GM12878 (cell line): ENCODE data around the gene SIM2. TPM values are rescaled to one million over a fixed set of nuclear protein-coding genes. Genes with fewer than 3 reads are reported as not detected.

Source experiments
- ATAC-seq: fragments of 200-7000 bp; cut with Tn5 transposase; 3 replicates; pipeline ENCODE4 v1.9.1; 2020; ENCODE audit warnings: mild to moderate bottlenecking, moderate library complexity
- BruUV-seq: library from RNA; stranded (reverse); fragments of 400-500 nt; replicated peaks from 2 replicates; lab custom pipeline; 2021; lab: Mats Ljungman, UMichigan
- CTCF ChIA-PET: fragments of 300-600 bp; sonication (Branson Sonifier 250); formaldehyde crosslinking; extraction: SDS; loops from one replicate; lab custom pipeline; 2021; ENCODE audit warnings: inconsistent platforms; lab: Yijun Ruan, JAX
- POLR2A ChIA-PET: fragments of 350-600 bp; formaldehyde crosslinking; extraction: SDS; loops from one replicate; lab custom pipeline; 2021; ENCODE audit warnings: inconsistent platforms; lab: Charles Lee
- RAD21 ChIA-PET: fragments of 300-600 bp; sonication (Branson Sonifier 250); formaldehyde crosslinking; loops from one replicate; lab custom pipeline; 2023; ENCODE audit warnings: antibody characterized with exemption; ENCODE audit not compliant: unreplicated experiment; lab: Charles Lee
- SMC1A ChIA-PET: fragments of 300-600 bp; sonication (Branson Sonifier 250); formaldehyde crosslinking; loops from one replicate; lab custom pipeline; 2023; ENCODE audit not compliant: unreplicated experiment, uncharacterized antibody; lab: Charles Lee
- DNase-seq: peaks from one replicate; pipeline ENCODE4 v3.0.0-alpha.2; 2011; ENCODE audit warnings: low read depth, low spot score
- FAIRE-seq: peaks from 3 replicates; lab custom pipeline; 2011; peaks lifted over from hg19 to GRCh38; lab: Jason Lieb, UNC
- H2AFZ ChIP-seq: 2 replicates; pipeline ENCODE4 v1.6.0; 2011; ENCODE audit warnings: low read depth, low read length, control low read depth; ENCODE audit not compliant: control insufficient read depth
- H3K27ac ChIP-seq: 2 replicates; pipeline ENCODE4 v1.5.1; 2011; ENCODE audit warnings: control low read depth; ENCODE audit not compliant: control insufficient read depth, insufficient read depth
- H3K27me3 ChIP-seq, 2 experiments: replicated peaks in 1 of 2; 2 replicates each; pipeline versions ENCODE4 v1.6.0 to v1.6.1; 2011; ENCODE audit warnings: low read length in 1 of 2; ENCODE audit not compliant: control insufficient read depth in 2 of 2, insufficient read depth in 2 of 2
- H3K36me3 ChIP-seq, 2 experiments: 2 replicates each; pipeline ENCODE4 v1.5.1; 2011; ENCODE audit warnings: low read length in 1 of 2; ENCODE audit not compliant: control insufficient read depth in 2 of 2, insufficient read depth in 2 of 2
- H3K4me1 ChIP-seq: 2 replicates; pipeline ENCODE4 v1.6.1; 2011; ENCODE audit warnings: mild to moderate bottlenecking, low read length, moderate library complexity, mixed read lengths; ENCODE audit not compliant: control insufficient read depth, insufficient read depth
- H3K4me2 ChIP-seq: 2 replicates; pipeline ENCODE4 v1.6.0; 2011; ENCODE audit warnings: control low read depth; ENCODE audit not compliant: control insufficient read depth, insufficient read depth
- H3K4me3 ChIP-seq: fragments of 200-600 bp; sonication (generic); 2 replicates; pipeline ENCODE4 v1.5.1; 2016
- H3K79me2 ChIP-seq: 2 replicates; pipeline ENCODE4 v1.6.0; 2011; ENCODE audit warnings: low read length; ENCODE audit not compliant: control insufficient read depth, insufficient read depth
- H3K9ac ChIP-seq: 2 replicates; pipeline ENCODE4 v1.8.0; 2011; ENCODE audit warnings: low read length, control low read depth, mixed read lengths; ENCODE audit not compliant: control insufficient read depth, insufficient read depth
- H3K9me3 ChIP-seq: replicated peaks from 3 replicates; pipeline ENCODE4 v1.5.1; 2011; ENCODE audit warnings: mild to moderate bottlenecking, low read length; ENCODE audit not compliant: control insufficient read depth, insufficient read depth
- H4K20me1 ChIP-seq: 2 replicates; pipeline ENCODE4 v1.6.0; 2011; ENCODE audit not compliant: control insufficient read depth, insufficient read depth
- CBX5 ChIP-seq: sonication (generic); IDR thresholded peaks from 2 replicates; pipeline ENCODE4 v1.6.1; 2016; ENCODE audit warnings: low read depth, moderate library complexity, mild to moderate bottlenecking, inconsistent platforms
- DPF2 ChIP-seq: fragments of 450-650 bp; IDR thresholded peaks from 2 replicates; pipeline ENCODE4 v1.6.1; 2017; ENCODE audit warnings: mild to moderate bottlenecking
- ETV6 ChIP-seq, 2 experiments: fragments of 450-650 bp in 1 of 2; IDR thresholded peaks in 1 of 2; conservative IDR thresholded peaks in 1 of 2; 2 replicates each; pipeline ENCODE4 v1.6.1; 2014; ENCODE audit warnings: antibody characterized with exemption in 1 of 2, borderline replicate concordance in 1 of 2, low read depth in 1 of 2, mild to moderate bottlenecking in 1 of 2, moderate library complexity in 1 of 2
- EZH2 ChIP-seq: IDR thresholded peaks from 2 replicates; pipeline ENCODE4 v1.6.1; 2012; ENCODE audit warnings: low read depth, mild to moderate bottlenecking, control low read depth, inconsistent platforms, low read length, borderline replicate concordance; ENCODE audit not compliant: control insufficient read depth
- HDAC6 ChIP-seq: fragments of 200-600 bp; sonication (generic); IDR thresholded peaks from one replicate; pipeline ENCODE4 v1.8.0; 2017; ENCODE audit warnings: antibody characterized with exemption; ENCODE audit not compliant: unreplicated experiment
- PAX8 ChIP-seq: fragments of 450-650 bp; IDR thresholded peaks from 2 replicates; pipeline ENCODE4 v1.6.1; 2017; ENCODE audit warnings: mild to moderate bottlenecking, moderate library complexity
- POU2F2 ChIP-seq: IDR thresholded peaks from 3 replicates; pipeline ENCODE4 v1.6.1; 2011; ENCODE audit warnings: low read depth, mild to moderate bottlenecking, low read length, borderline replicate concordance
- RB1 ChIP-seq: fragments of 450-650 bp; formaldehyde crosslinking; IDR thresholded peaks from 2 replicates; pipeline ENCODE4 v1.6.1; 2017; ENCODE audit warnings: mild to moderate bottlenecking, borderline replicate concordance
- STAT3 ChIP-seq: IDR thresholded peaks from 2 replicates; pipeline ENCODE4 v1.6.1; 2011; ENCODE audit warnings: low read depth, low read length, improper control_type of control experiment
- ZNF217 ChIP-seq: fragments of 450-650 bp; IDR thresholded peaks from 2 replicates; pipeline ENCODE4 v1.6.1; 2017; ENCODE audit warnings: antibody characterized with exemption, mild to moderate bottlenecking
- WGBS: methylation state at CpG from one replicate; pipeline ENCODE4 v1.1.6; 2016; ENCODE audit warnings: low lambda C conversion rate; ENCODE audit not compliant: insufficient replicate concordance, insufficient coverage; ENCODE audit errors: missing lambda C conversion rate; 5-methylcytosine and 5-hydroxymethylcytosine counted together
- in situ Hi-C: fragments of 300-500 bp; cut with MboI; formaldehyde crosslinking; loops from 9 replicates; pipeline ENCODE4 v1.14.3; 2018; ENCODE audit warnings: mixed read lengths
- intact Hi-C: fragments of 100-400 bp; cut with micrococcal nuclease; formaldehyde crosslinking; loops from one replicate; pipeline ENCODE4 v1.14.2; 2022; ENCODE audit not compliant: unreplicated experiment
- polyA plus RNA-seq, 11 experiments: library from polyadenylated mRNA; depleted of rRNA in 4 of 11; unstranded in 6 of 11; stranded (reverse) in 5 of 11; fragments of >200 nt; fragmentation: Nextera tagmentation in 4 of 11; fragmentation: Illumina TruSeq in 1 of 11; extraction: Ambion mirVana in 4 of 11; extraction: Trizol in 1 of 11; gene quantifications; 1 replicate in 1 of 11; 2 replicates in 10 of 11; pipeline versions ENCODE4 v1.2.1 to v1.2.3, GENCODE V29; 2011 to 2016; ENCODE audit warnings: inconsistent platforms in 2 of 11, missing spikeins in 2 of 11, low read depth in 1 of 11
- total RNA-seq, 4 experiments: library from RNA; depleted of rRNA in 3 of 4; stranded (reverse); fragments of >200 nt in 3 of 4; fragmentation: Illumina TruSeq in 1 of 4; extraction: Trizol in 1 of 4; gene quantifications; 2 replicates each; pipeline versions ENCODE4 v1.2.1 to v1.2.3, GENCODE V29; 2013 to 2021
- TF ChIP-seq, protein P1 (sequence below): IDR thresholded peaks from 2 replicates; pipeline ENCODE4 v1.6.1; 2012; ENCODE audit warnings: low read depth, low read length, improper control_type of control experiment
- TF ChIP-seq, protein P2 (sequence below): fragments of 450-650 bp; formaldehyde crosslinking; IDR thresholded peaks from 2 replicates; pipeline ENCODE4 v1.4.0; 2020; ENCODE audit warnings: mild to moderate bottlenecking, moderate library complexity
- TF ChIP-seq, protein P3 (sequence below): IDR thresholded peaks from 2 replicates; pipeline ENCODE4 v1.6.1; 2012; ENCODE audit warnings: improper control_type of control experiment, low read depth, low read length; ENCODE audit not compliant: insufficient replicate concordance

SIM2 gene
- total and polyA plus RNA-seq, 10 of the 15 experiments (the other 5 are each of a cell fraction or from before 2014, with no cell fraction given): 0.02 to 0.15 (median 0.05) TPM; not detected in 7

DNA sequence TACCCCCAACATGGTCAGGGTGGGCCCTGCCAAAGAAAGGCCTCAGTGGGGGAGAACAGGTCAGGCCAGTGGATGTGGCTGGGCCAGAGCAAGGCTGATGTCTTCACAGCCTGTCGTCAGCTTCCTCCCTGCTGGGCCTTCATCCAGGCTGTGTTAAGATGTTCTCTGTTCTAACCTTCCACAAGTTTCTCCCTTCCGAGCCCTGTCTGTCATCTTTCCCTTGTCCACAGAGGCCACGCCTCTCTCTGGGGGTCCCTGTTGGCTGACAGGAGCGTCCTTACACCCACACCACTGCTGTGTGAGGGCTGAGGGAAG is 36.2 kb downstream of the SIM2 start:
- H3K4me3 ChIP-seq: no peak overlapping the region
- no peaks in the 10 kb centered on the region for H4K20me1 ChIP-seq
- DNase-seq (no peak), ATAC-seq (no peak), FAIRE-seq (no peak)
- POLR2A ChIA-PET: no interaction called here
- no peaks in the 10 kb centered on the region; a peak in 1 of 4 replicates for H3K27me3 ChIP-seq
- no peak overlapping the region for H2AFZ ChIP-seq
- in situ Hi-C loops: no loop called here
- no peaks in the 10 kb centered on the region for H3K9me3 ChIP-seq
- CTCF ChIA-PET: no interaction called here
- no peak overlapping the region for H3K27ac ChIP-seq
- SMC1A ChIA-PET: no interaction called here
- H3K4me1 ChIP-seq: no peaks in the 10 kb centered on the region
- no peaks in the 10 kb centered on the region for H3K36me3 ChIP-seq
- no peak overlapping the region for H3K4me2 ChIP-seq
- intact Hi-C loops: no loop called here
- no TSS peak for BruUV-seq
- RAD21 ChIA-PET: no interaction called here
- 24% methylated on average over 3 of the region's 4 CpGs for WGBS
- H3K9ac ChIP-seq: no peak overlapping the region
- no peaks in the 10 kb centered on the region for H3K79me2 ChIP-seq
- TF ChIP-seq, protein P1, sequence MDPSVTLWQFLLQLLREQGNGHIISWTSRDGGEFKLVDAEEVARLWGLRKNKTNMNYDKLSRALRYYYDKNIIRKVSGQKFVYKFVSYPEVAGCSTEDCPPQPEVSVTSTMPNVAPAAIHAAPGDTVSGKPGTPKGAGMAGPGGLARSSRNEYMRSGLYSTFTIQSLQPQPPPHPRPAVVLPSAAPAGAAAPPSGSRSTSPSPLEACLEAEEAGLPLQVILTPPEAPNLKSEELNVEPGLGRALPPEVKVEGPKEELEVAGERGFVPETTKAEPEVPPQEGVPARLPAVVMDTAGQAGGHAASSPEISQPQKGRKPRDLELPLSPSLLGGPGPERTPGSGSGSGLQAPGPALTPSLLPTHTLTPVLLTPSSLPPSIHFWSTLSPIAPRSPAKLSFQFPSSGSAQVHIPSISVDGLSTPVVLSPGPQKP: no peak
- no peak for TF ChIP-seq ETV6 (conservative IDR thresholded peaks at IDR 0.05 in 1 of 2, IDR thresholded peaks at IDR 0.05 in 1 of 2; ENCODE audit: borderline replicate concordance in 1 of 2, low read depth in 1 of 2)
- no peak for TF ChIP-seq PAX8
- TF ChIP-seq DPF2: no peak
- no peak for TF ChIP-seq STAT3
- no peak for TF ChIP-seq EZH2
- TF ChIP-seq, protein P2, sequence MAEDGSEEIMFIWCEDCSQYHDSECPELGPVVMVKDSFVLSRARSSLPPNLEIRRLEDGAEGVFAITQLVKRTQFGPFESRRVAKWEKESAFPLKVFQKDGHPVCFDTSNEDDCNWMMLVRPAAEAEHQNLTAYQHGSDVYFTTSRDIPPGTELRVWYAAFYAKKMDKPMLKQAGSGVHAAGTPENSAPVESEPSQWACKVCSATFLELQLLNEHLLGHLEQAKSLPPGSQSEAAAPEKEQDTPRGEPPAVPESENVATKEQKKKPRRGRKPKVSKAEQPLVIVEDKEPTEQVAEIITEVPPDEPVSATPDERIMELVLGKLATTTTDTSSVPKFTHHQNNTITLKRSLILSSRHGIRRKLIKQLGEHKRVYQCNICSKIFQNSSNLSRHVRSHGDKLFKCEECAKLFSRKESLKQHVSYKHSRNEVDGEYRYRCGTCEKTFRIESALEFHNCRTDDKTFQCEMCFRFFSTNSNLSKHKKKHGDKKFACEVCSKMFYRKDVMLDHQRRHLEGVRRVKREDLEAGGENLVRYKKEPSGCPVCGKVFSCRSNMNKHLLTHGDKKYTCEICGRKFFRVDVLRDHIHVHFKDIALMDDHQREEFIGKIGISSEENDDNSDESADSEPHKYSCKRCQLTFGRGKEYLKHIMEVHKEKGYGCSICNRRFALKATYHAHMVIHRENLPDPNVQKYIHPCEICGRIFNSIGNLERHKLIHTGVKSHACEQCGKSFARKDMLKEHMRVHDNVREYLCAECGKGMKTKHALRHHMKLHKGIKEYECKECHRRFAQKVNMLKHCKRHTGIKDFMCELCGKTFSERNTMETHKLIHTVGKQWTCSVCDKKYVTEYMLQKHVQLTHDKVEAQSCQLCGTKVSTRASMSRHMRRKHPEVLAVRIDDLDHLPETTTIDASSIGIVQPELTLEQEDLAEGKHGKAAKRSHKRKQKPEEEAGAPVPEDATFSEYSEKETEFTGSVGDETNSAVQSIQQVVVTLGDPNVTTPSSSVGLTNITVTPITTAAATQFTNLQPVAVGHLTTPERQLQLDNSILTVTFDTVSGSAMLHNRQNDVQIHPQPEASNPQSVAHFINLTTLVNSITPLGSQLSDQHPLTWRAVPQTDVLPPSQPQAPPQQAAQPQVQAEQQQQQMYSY: no peak
- TF ChIP-seq, protein P3, sequence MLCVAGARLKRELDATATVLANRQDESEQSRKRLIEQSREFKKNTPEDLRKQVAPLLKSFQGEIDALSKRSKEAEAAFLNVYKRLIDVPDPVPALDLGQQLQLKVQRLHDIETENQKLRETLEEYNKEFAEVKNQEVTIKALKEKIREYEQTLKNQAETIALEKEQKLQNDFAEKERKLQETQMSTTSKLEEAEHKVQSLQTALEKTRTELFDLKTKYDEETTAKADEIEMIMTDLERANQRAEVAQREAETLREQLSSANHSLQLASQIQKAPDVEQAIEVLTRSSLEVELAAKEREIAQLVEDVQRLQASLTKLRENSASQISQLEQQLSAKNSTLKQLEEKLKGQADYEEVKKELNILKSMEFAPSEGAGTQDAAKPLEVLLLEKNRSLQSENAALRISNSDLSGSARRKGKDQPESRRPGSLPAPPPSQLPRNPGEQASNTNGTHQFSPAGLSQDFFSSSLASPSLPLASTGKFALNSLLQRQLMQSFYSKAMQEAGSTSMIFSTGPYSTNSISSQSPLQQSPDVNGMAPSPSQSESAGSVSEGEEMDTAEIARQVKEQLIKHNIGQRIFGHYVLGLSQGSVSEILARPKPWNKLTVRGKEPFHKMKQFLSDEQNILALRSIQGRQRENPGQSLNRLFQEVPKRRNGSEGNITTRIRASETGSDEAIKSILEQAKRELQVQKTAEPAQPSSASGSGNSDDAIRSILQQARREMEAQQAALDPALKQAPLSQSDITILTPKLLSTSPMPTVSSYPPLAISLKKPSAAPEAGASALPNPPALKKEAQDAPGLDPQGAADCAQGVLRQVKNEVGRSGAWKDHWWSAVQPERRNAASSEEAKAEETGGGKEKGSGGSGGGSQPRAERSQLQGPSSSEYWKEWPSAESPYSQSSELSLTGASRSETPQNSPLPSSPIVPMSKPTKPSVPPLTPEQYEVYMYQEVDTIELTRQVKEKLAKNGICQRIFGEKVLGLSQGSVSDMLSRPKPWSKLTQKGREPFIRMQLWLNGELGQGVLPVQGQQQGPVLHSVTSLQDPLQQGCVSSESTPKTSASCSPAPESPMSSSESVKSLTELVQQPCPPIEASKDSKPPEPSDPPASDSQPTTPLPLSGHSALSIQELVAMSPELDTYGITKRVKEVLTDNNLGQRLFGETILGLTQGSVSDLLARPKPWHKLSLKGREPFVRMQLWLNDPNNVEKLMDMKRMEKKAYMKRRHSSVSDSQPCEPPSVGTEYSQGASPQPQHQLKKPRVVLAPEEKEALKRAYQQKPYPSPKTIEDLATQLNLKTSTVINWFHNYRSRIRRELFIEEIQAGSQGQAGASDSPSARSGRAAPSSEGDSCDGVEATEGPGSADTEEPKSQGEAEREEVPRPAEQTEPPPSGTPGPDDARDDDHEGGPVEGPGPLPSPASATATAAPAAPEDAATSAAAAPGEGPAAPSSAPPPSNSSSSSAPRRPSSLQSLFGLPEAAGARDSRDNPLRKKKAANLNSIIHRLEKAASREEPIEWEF: no peak
- TF ChIP-seq RB1: no peak
- TF ChIP-seq CBX5: no peak
- TF ChIP-seq HDAC6: no peak
- no peak for TF ChIP-seq ZNF217
- TF ChIP-seq POU2F2: no peak
